HG03045 (cell line): Measurements from ENCODE around the gene CMAS.

Experiments
- ATAC-seq: cut with Tn5 transposase; IDR thresholded peaks from one replicate; pipeline ENCODE4 v1.9.1; 2021; ENCODE audit warnings: mild to moderate bottlenecking, moderate library complexity; ENCODE audit not compliant: unreplicated experiment

The CMAS gene

DNA sequence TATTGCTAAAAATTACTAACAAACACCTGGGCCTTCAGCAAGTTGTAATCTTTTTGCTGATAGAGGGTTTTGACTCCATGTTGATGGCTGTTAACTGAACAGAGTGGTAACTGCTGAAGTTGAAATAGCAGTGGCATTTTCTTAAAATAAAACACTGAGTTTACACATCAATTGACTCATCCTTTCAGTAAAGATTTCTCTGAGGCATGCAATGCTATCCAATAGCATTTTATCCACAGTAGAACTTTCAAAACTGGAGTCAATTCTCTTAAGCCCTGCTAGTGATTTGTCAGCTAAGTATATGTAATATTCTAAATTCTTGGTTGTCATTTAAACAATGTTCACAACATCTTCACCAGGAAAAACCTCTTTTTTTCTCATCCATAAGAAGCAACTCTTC lies 59.5 kb downstream of the CMAS start:
- ATAC-seq: no peak

GRCh38 chr12:22110176-22110575 lies 64.2 kb downstream of the CMAS start:
- ATAC-seq: no peak
